Transverse colon (tissue), 4 donors: ENCODE data around the gene REEP5.

Experiments used
- EP300 ChIP-seq: sonication (generic); formaldehyde crosslinking; IDR thresholded peaks from one replicate; pipeline ENCODE4 v1.6.1; 2017; ENCODE audit warnings: antibody characterized with exemption, low read depth
- POLR2A ChIP-seq: fragments of 450-650 bp; IDR thresholded peaks from one replicate; pipeline ENCODE4 v1.6.1; 2016; ENCODE audit warnings: antibody characterized with exemption, mild to moderate bottlenecking, moderate library complexity
- POLR2AphosphoS5 ChIP-seq, 3 donors: sonication (generic); formaldehyde crosslinking; IDR thresholded peaks; one replicate each; pipeline ENCODE4 v1.6.1; 2016; ENCODE audit warnings: antibody characterized with exemption in 3 of 3
- TF ChIP-seq, protein P1 (sequence below), 5 experiments: fragments of 200-600 bp in 3 of 5; fragments of 450-650 bp in 2 of 5; sonication (generic) in 3 of 5; IDR thresholded peaks; 1 replicate in 2 of 5; 2 replicates in 3 of 5; pipeline ENCODE4 v1.5.1; 2016 to 2017; ENCODE audit warnings: antibody characterized with exemption in 5 of 5, inconsistent platforms in 3 of 5, mild to moderate bottlenecking in 2 of 5, moderate library complexity in 1 of 5

DNA sequence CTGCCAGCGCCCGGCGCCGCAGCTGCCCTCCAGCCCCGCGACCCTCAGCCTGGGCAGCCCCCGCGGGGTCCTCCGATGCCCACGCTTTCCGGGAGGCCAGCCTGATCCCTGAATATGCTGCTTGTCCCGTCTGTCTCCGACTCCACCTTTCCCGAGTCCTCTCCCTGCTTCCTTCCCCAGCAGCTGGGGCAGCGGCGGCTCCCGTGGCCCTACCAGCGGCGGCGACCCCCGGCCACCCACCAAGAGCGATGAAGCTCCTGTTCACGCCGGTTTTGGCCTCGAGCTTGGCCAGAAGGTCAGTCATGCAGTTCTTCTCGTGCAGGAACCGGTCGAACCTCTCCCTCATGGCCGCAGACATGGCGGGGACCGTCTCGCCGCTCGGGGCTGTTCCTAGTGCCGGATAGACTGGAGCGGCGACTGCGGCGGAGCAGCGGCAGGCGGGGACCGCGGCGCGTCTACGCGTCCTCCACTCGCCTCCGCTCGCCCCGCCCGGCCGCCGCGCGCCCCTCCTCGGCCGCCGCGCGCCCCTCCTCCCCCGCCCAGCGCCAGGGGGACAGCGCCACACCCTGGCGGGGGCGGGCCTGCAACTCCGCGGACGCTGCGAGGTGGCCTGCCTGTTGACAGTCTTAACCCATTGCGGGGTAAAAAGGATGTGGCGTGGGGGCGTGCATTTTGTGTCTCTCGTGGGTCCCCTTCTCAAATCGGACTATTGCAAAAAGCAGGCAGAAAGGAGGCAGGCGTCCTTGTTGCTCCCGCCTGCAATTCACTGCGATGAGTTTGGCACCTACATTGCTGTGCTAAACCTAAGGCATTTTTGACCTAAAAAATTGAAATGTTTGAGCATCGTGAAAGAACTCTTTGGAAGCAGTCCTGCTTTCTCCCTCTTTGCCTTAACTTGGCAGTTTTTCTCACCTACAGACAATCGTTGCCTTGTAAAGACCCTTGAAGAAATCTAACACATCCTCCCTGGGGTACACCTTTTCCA lies at the start of gene REEP5:
- TF ChIP-seq, protein P1, sequence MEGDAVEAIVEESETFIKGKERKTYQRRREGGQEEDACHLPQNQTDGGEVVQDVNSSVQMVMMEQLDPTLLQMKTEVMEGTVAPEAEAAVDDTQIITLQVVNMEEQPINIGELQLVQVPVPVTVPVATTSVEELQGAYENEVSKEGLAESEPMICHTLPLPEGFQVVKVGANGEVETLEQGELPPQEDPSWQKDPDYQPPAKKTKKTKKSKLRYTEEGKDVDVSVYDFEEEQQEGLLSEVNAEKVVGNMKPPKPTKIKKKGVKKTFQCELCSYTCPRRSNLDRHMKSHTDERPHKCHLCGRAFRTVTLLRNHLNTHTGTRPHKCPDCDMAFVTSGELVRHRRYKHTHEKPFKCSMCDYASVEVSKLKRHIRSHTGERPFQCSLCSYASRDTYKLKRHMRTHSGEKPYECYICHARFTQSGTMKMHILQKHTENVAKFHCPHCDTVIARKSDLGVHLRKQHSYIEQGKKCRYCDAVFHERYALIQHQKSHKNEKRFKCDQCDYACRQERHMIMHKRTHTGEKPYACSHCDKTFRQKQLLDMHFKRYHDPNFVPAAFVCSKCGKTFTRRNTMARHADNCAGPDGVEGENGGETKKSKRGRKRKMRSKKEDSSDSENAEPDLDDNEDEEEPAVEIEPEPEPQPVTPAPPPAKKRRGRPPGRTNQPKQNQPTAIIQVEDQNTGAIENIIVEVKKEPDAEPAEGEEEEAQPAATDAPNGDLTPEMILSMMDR (IDR thresholded peaks at IDR 0.05), result peak; percentile 40 to 77 (median 59)
- TF ChIP-seq POLR2A (peak; percentile 93), POLR2AphosphoS5 (IDR thresholded peaks at IDR 0.05) (peak; percentile 90 to 96 (median 95)), EP300 (no peak)
